HG02571 (cell line): ENCODE measurements around the gene AOPEP.

Source experiments
- ATAC-seq: cut with Tn5 transposase; IDR thresholded peaks from one replicate; pipeline ENCODE4 v1.9.1; 2021; ENCODE audit warnings: mild to moderate bottlenecking, moderate library complexity; ENCODE audit not compliant: unreplicated experiment

The AOPEP gene

DNA sequence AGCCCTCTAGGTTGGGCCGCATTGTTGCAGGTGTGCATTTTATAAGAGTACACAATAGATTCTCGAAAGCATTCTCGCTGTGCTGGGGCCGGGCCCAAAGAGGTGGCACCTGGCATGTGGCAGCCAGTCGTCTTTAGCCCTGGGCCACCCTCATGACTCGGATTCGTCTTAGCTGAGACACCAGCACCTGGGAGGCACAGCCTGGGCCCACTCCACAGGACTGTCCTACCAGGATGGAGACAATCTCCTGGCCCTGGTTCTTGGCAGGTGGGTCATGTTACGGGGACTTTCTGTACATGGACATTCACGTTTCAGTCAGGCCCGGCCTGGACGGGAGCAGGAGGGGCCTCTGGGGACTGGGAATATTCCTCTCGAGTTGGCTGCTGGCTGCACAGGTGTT is 378.5 kb downstream of the AOPEP start:
- no peak for ATAC-seq

DNA sequence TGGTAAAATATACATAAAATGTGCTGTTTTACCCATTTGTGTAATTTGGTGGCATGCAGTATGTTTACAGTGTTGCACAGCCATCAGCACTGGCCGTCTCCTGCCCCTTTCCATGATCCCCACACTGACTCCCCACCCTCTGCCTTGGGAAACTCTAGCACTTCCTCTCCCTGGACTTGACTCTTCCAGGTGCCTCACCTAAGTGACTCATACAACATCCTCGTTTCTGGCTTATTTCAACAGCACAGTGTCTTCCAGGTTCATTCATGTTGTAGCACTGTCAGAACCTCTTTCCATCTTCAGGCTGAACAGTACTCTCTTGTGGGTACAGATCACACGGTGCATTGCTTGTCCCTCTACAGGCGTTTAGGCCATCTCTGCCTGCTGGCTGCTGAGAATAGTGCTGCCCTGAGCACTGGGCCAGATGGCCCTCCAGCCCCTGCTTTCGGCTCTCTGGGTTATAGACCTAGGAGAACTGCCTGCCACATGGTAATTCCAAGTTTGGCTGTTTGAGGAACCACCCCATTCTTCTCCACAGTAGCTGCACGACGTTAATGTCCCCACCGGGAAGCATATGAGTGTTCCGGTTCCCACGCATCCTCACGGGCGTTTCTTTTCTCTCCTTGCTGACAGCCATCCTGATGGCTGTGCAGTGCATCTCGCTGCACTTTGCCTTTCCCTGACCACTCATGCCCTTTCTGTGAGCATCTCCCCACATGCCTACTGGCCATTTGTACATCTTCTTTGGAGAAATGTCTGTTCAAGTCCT is 379.2 kb downstream of the AOPEP start:
- ATAC-seq: no peak

GRCh38 chr9:95107001-95107749 is 380.7 kb downstream of the AOPEP start:
- ATAC-seq: no peak

DNA sequence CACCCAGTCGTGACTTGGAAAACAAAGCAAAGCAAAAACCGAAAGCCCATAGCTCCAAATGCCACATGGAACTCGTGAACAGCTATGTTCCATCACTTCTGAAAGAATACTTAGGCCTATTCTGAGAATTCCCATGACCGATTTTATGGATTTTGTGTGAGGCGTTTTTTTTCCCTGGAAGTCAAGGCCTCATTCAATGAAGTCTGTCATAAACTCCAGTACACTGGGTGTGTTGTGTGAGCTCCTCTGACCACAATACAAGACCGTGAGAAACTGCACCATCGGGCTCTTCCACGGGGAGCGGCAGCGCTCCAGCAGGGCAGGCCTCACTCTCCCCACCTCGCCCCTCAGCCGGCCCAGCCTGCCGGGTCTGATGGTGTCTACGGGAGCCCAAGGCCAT is 381.5 kb downstream of the AOPEP start:
- no peak for ATAC-seq

DNA sequence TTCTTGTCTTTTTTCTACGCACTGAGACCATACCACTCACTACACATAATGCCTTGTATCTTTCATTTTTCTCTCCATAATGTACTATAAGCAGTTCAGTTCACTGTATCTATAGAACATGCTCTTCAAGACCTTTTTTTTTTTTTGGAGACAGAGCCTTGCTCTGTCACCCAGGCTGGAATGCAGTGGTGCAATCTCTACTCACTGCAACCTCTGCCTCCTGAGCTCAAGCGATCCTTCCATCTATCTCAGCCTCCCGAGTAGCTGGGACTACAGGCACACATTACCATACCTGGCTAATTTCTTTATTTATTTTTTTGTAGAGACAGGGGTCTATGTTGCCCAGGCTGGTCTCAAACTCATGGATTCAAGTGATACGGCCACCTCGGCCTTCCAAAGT is 382.3 kb downstream of the AOPEP start:
- ATAC-seq: no peak

DNA sequence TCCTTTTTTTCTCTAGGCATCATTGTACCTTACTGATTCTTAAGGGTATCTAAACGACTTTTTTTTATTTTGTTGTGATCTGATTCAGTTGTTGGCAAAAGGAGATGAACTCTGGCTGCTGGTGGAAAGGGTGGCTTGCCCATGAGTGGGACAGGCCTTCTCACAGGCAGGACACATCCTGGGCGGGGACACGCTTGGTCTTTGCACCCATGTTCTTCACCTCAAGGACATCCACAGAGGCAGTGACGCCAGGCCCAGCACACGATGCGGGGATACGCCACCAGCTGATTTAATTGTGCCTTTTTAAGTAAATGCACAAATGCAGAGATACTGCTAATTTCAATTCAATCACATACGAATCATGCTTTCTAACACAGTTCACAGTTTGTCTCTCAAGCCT is 383.0 kb downstream of the AOPEP start:
- ATAC-seq: no peak

DNA sequence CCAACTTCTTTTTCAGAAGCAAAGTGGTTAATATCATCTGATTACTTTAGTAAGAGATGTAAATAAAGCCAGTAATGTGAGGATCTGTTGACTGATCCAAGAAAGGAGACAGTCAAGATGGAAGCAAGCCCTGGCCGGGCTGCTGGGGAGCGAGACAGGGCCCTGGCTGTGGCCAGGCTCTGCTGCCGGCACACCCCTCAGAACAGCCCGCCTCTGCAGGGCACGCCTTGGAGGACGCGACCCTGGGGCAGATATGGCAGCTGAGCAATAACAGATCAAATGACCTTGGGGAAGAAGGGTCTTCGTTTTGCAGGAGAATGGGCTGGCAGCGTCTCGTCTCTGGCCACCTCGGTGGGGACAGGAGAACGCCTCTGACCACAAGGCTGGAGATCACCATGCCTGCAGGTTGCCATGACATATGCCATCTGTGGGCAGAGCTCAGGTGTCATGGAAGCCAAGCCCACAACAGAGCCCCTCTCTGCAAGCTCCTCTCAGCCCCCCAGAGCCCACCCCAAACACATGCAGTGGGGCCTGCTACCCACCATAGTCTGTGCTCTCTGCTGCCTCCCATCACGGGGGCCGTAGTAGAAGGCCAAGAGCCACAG is 384.5 kb downstream of the AOPEP start:
- no peak for ATAC-seq

GRCh38 chr9:95111716-95112115 is 385.2 kb downstream of the AOPEP start:
- ATAC-seq: no peak

DNA sequence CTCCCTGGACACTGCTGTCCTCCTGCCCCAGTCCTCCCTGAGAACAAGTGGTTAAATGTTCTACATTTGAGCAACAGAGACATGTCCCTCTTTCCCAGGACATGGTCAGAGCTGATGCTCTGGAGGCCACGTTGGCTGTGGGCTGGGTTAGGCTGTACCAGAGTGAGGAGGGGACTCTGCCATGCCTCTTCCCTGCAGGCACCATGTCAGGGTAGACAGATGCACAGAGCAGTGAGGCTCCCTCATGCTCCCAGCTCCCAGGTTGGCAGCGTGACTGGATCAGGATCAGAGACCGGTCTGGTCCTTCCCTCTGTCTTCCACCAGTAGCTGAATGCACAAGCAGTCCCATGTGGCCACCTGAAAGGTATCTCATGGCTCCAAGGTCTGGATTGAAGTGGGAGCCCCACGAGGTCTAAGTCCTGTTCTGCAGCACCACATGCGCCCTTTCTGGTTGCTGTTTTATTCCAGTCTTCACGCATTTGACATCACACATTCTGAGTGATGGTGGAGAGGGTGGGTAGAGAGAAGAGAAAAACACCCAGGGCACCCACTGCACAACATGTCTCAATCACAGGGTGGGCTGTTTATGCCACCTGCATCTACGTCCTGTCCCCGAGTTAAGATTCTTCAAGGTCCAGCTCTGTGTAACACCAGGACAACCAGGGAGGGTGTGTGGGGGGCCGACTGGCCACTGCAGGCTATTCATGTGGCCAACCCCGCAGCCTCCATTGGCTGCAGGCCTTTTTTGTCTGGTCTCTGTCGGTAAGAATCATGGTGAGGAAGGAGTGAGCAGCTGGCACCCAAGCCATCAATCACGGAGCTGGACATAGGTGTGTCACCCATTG is 386.2 kb downstream of the AOPEP start:
- ATAC-seq: no peak

- no peak for ATAC-seq
These were observed 388.6 kb downstream of the AOPEP start for GRCh38 chr9:95115104-95115503.

DNA sequence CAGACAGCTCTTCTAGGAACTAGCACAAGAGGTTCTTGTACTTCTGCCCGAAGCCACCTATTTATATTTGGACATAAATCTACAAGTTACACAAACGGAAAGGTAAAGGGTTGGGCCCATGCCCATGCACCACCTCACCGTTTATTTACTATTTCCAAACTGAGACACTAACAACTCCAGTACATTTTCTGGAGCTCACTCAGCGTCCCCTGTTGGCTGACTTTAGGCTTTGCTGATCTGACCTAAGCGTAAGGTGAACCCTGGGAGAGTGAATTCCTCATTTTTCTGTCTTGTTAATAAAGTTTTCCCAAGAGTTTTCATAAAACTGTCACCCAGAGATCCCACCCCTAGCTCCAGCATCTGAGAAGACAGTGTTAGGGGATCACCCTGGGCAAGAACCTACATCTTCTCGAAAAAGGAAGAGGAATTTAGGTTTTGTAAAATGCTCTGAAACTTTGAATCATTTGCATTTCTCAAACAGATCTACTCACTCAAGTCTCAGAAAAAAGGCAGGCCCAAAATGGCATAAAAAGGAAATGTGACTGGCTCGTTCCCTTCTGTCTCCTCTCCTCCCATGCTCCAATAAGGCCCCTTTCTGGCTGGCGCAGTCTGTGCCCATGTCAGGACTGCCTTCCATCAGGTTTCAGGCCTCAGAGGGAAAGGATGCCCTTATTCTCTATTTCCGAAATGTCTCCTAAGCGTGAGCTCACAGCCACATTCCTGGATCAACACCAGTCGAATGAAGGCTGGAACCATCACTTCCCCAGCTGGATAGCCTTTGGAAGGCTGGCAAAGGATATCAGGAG is 389.7 kb downstream of the AOPEP start:
- ATAC-seq: no peak

DNA sequence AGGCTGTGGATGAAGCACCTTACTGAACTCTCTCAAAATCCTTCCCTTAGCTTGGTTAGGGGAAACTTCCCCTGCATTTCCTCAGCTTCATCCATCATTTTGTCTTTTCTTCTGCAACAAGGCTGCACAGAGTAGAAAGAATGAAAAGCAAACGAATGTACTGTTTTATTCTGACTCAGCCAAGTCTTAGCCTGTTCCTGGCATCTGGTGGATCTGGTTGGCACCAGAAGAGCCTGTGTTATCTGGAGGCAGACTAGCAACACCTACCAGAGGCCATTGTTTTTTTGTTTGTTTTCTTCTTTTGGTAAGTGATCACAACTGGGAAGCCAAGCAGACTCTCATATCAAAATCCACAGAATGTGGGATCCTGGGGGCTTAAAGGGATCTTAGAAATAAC is 390.3 kb downstream of the AOPEP start:
- no peak for ATAC-seq

GRCh38 chr9:95118596-95118995 is 392.1 kb downstream of the AOPEP start:
- no peak for ATAC-seq

DNA sequence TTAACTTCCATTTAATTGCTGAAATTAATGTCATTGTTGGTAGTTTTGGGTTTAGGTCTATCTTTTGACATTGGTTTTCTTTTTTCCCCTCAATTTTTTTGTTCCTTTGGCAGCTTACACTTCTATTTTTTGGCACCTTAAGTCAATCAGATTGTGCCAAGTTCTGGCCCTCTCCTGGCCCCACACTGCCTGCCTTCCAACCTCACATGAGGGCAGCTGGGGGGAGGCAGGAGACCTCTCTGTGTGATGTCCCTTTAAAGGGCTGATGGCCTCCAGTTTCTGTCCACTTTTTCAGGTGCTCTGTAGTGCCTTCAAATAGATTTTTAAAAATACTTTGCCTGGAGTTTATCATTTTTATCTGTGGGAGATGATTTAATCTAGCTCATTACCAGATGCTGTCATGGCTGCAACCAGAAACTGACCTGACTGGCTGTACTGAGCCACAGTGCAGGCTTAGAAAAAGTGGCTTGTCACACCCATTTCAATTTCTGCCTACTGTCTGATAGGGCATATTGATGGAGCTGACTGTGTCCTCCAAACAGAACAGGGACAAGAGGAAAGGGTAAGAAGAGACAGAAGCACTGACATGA is 394.4 kb downstream of the AOPEP start:
- ATAC-seq: no peak

DNA sequence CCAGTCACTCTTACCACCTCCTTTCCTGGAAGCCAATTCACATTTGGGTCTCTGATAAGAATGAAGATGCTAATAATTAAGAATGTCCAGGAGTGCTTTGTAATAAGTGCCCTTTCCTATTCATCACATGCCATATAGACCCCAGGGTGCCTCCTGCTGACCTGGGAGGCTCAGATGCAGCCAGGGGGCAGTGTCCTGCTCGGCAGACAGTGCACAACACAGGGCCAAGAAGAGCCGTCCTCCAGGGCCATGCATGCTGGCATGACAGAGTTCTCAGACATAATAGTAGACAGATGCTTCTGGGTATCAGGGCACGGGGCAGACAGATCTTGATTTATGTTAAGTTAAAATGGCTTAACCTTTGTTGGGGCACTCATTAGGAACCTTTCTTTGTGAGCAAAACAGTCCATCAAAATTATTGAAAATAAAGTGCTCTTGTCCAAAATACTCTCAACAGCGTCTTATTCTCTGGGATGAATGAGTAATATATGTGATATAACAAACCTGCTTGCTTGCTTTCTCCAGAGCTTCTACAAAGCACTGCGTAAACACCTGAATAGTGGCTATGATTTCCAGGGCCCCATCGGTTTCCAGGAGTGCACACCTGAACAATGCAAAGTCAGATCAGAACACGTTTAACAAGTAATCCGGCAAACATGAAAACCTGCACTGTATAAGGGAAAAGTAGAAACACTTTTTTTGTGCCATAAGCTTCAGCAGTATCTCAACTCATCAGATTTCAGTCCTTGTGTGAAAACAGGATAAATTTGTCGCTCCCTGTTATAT is 398.3 kb downstream of the AOPEP start:
- ATAC-seq: no peak

- ATAC-seq: no peak
These were observed 399.2 kb downstream of the AOPEP start for GRCh38 chr9:95125652-95126051.

- no peak for ATAC-seq
These were observed 400.2 kb downstream of the AOPEP start for GRCh38 chr9:95126739-95127138.

GRCh38 chr9:95127249-95128176 is 401.0 kb downstream of the AOPEP start:
- peak; percentile 63 for ATAC-seq
